OCI-LY1 (cell line): ENCODE measurements around the gene GALNT18.

Experiments used
- H2AFZ ChIP-seq: fragments of 200-600 bp; sonication (generic), shearing (Covaris generic); 2 replicates; pipeline ENCODE4 v1.6.0; 2014; ENCODE audit warnings: antibody characterized with exemption, mild to moderate bottlenecking, low read length
- H3F3A ChIP-seq: fragments of 200-600 bp; sonication (generic), shearing (Covaris generic); 2 replicates; pipeline ENCODE4 v1.6.0; 2014; ENCODE audit warnings: mild to moderate bottlenecking, antibody characterized with exemption, low read length, moderate library complexity; ENCODE audit not compliant: insufficient read depth
- H3K27ac ChIP-seq: fragments of 200-600 bp; sonication (generic); 2 replicates; pipeline ENCODE4 v1.5.1; 2014; ENCODE audit warnings: low read length, mixed run types, mild to moderate bottlenecking, low read depth; ENCODE audit not compliant: poor library complexity, severe bottlenecking
- H3K27me3 ChIP-seq: fragments of 200-600 bp; sonication (generic); 2 replicates; pipeline ENCODE4 v1.6.0; 2014; ENCODE audit warnings: antibody characterized with exemption, mild to moderate bottlenecking, low read length, moderate library complexity; ENCODE audit not compliant: insufficient read depth
- H3K36me3 ChIP-seq: fragments of 200-600 bp; sonication (generic); 2 replicates; pipeline ENCODE4 v1.6.1; 2014; ENCODE audit warnings: mild to moderate bottlenecking, antibody characterized with exemption, low read length, moderate library complexity, mixed read lengths; ENCODE audit not compliant: insufficient read depth
- H3K4me1 ChIP-seq: fragments of 200-600 bp; sonication (generic); 2 replicates; pipeline ENCODE4 v1.5.1; 2014; ENCODE audit warnings: mild to moderate bottlenecking, low read length, moderate library complexity; ENCODE audit not compliant: insufficient read depth, severe bottlenecking
- H3K4me2 ChIP-seq: fragments of 200-600 bp; sonication (generic), shearing (Covaris generic); 2 replicates; pipeline ENCODE4 v1.6.1; 2014; ENCODE audit warnings: low read length
- H3K4me3 ChIP-seq: fragments of 200-600 bp; sonication (generic); 2 replicates; pipeline ENCODE4 v1.5.1; 2014; ENCODE audit warnings: low read length, low read depth, mild to moderate bottlenecking, mixed read lengths; ENCODE audit not compliant: poor library complexity, severe bottlenecking
- H3K79me2 ChIP-seq: fragments of 200-600 bp; shearing (Covaris generic); 2 replicates; pipeline ENCODE4 v1.6.1; 2016; ENCODE audit warnings: mixed run types, low read length, mixed read lengths; ENCODE audit not compliant: insufficient read depth
- H3K9ac ChIP-seq: fragments of 200-600 bp; sonication (generic), shearing (Covaris generic); 2 replicates; pipeline ENCODE4 v1.6.1; 2014; ENCODE audit warnings: mild to moderate bottlenecking, low read length, mixed read lengths
- H3K9me2 ChIP-seq: fragments of 200-600 bp; sonication (generic), shearing (Covaris generic); 2 replicates; pipeline ENCODE4 v1.6.1; 2014; ENCODE audit warnings: low read depth, mild to moderate bottlenecking, low read length, mixed read lengths
- H3K9me3 ChIP-seq: fragments of 200-600 bp; shearing (Covaris generic); 2 replicates; pipeline ENCODE4 v1.6.1; 2014; ENCODE audit warnings: low read length, mixed read lengths
- H4K20me1 ChIP-seq: fragments of 200-600 bp; sonication (generic), shearing (Covaris generic); 2 replicates; pipeline ENCODE4 v1.6.0; 2016; ENCODE audit warnings: mild to moderate bottlenecking, low read length; ENCODE audit not compliant: insufficient read depth
- EZH2 ChIP-seq: fragments of 200-600 bp; sonication (generic), shearing (Covaris generic); IDR thresholded peaks from 2 replicates; pipeline ENCODE4 v1.8.0; 2017; ENCODE audit warnings: borderline replicate concordance, mixed run types, mild to moderate bottlenecking, antibody characterized with exemption, low read length, moderate library complexity, mixed read lengths
- TF ChIP-seq, protein P1 (sequence below): fragments of 200-600 bp; sonication (generic), shearing (Covaris generic); IDR thresholded peaks from 2 replicates; pipeline ENCODE4 v1.5.1; 2017; ENCODE audit warnings: mild to moderate bottlenecking, antibody characterized with exemption, low read length, moderate library complexity, mixed read lengths

The GALNT18 gene

GRCh38 chr11:11482730-11483129 lies 139.1 kb downstream of the GALNT18 start:
- no peaks in the 10 kb centered on the region for H3K4me1 ChIP-seq
- H3K9me3 ChIP-seq = no peaks in the 10 kb centered on the region
- no peak overlapping the region for H3K9ac ChIP-seq
- H3K4me2 ChIP-seq = no peak overlapping the region
- H4K20me1 ChIP-seq = no peaks in the 10 kb centered on the region
- no peak for TF ChIP-seq EZH2
- TF ChIP-seq, protein P1, sequence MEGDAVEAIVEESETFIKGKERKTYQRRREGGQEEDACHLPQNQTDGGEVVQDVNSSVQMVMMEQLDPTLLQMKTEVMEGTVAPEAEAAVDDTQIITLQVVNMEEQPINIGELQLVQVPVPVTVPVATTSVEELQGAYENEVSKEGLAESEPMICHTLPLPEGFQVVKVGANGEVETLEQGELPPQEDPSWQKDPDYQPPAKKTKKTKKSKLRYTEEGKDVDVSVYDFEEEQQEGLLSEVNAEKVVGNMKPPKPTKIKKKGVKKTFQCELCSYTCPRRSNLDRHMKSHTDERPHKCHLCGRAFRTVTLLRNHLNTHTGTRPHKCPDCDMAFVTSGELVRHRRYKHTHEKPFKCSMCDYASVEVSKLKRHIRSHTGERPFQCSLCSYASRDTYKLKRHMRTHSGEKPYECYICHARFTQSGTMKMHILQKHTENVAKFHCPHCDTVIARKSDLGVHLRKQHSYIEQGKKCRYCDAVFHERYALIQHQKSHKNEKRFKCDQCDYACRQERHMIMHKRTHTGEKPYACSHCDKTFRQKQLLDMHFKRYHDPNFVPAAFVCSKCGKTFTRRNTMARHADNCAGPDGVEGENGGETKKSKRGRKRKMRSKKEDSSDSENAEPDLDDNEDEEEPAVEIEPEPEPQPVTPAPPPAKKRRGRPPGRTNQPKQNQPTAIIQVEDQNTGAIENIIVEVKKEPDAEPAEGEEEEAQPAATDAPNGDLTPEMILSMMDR = no peak
- no peak overlapping the region for H3K4me3 ChIP-seq
- H3K36me3 ChIP-seq = no peaks in the 10 kb centered on the region
- no peaks in the 10 kb centered on the region for H3K9me2 ChIP-seq
- no peak overlapping the region for H2AFZ ChIP-seq
- no peaks in the 10 kb centered on the region for H3K79me2 ChIP-seq
- no peak overlapping the region for H3K27ac ChIP-seq
- no peaks in the 10 kb centered on the region for H3F3A ChIP-seq
- H3K27me3 ChIP-seq = no peaks in the 10 kb centered on the region

DNA sequence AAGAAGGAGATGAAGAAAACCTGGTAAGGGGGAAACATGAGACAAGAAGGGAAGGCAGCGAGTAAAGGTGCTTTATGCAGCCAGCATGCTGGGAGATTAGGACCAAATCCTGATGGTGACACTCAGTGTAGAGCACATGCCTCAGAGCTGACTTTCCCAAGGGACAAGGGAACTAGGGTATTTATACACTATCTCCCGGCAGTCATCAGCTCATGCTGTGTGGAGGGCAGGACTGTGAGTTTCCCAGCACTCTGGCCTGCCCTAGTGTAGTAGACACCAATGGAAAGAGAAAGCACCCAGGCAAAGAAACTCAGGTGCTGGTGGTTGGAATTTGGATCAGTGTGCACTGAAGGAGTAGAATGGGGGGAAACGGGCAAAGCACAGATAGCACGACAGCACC lies 140.4 kb downstream of the GALNT18 start:
- no peaks in the 10 kb centered on the region for H4K20me1 ChIP-seq
- no peaks in the 10 kb centered on the region for H3F3A ChIP-seq
- H3K9me3 ChIP-seq = no peaks in the 10 kb centered on the region
- H3K4me1 ChIP-seq = no peaks in the 10 kb centered on the region
- no peaks in the 10 kb centered on the region for H3K27me3 ChIP-seq
- H3K4me3 ChIP-seq = no peak overlapping the region
- no peak overlapping the region for H3K9ac ChIP-seq
- no peak overlapping the region for H3K27ac ChIP-seq
- H3K79me2 ChIP-seq = no peaks in the 10 kb centered on the region
- no peak overlapping the region for H3K4me2 ChIP-seq
- H3K9me2 ChIP-seq = no peaks in the 10 kb centered on the region
- H3K36me3 ChIP-seq = no peaks in the 10 kb centered on the region
- TF ChIP-seq, protein P1 = no peak
- no peak for TF ChIP-seq EZH2
- H2AFZ ChIP-seq = no peak overlapping the region

DNA sequence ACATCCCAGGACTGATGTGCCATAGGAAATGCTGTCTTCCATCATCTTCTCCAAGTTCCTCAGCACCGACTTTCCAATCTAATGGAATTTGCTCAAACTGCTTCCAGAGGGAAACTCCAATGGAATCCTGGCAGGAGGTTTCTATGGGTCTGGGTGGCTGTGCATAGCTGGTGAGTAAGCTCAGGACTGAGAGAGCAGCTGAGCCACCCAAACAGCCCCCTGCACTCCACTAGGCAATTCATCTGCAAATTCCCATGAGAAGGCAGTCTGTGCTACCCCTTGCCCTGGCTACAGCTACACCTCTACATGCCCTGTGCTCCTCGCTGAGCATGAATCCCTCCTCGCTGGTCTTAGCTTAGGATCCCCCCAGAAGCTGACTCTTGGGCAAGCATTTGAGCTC lies 140.8 kb downstream of the GALNT18 start:
- no peak overlapping the region for H3K9ac ChIP-seq

More for the DNA sequence above, 140.8 kb downstream of the GALNT18 start:
- Histone ChIP-seq H3F3A (no peaks in the 10 kb centered on the region), H3K9me3 (no peaks in the 10 kb centered on the region), H3K79me2 (no peaks in the 10 kb centered on the region), H3K36me3 (no peaks in the 10 kb centered on the region), H3K4me3 (no peak overlapping the region), H3K4me1 (no peaks in the 10 kb centered on the region), H3K27ac (no peak overlapping the region), H4K20me1 (no peaks in the 10 kb centered on the region), H3K9me2 (no peaks in the 10 kb centered on the region), H3K27me3 (no peaks in the 10 kb centered on the region), H2AFZ (no peak overlapping the region), H3K4me2 (no peak overlapping the region)
- TF ChIP-seq EZH2 = no peak
- TF ChIP-seq, protein P1 = no peak
